HG02763 (cell line): ENCODE measurements around the gene MLANA.
A peak's percentile ranks its signal among the peaks of the same experiment; 100 is the strongest.

Experiments
- ATAC-seq: cut with Tn5 transposase; IDR thresholded peaks from one replicate; pipeline ENCODE4 v1.9.1; 2021; ENCODE audit warnings: mild to moderate bottlenecking, moderate library complexity; ENCODE audit not compliant: unreplicated experiment

The MLANA gene

GRCh38 chr9:5897851-5898250, 7.2 kb downstream of the MLANA start:
- ATAC-seq: no peak

- no peak for ATAC-seq
Measured at GRCh38 chr9:5899292-5899691, 8.6 kb downstream of the MLANA start.

- no peak for ATAC-seq
Measured at GRCh38 chr9:5900622-5901021, 9.9 kb downstream of the MLANA start.

DNA sequence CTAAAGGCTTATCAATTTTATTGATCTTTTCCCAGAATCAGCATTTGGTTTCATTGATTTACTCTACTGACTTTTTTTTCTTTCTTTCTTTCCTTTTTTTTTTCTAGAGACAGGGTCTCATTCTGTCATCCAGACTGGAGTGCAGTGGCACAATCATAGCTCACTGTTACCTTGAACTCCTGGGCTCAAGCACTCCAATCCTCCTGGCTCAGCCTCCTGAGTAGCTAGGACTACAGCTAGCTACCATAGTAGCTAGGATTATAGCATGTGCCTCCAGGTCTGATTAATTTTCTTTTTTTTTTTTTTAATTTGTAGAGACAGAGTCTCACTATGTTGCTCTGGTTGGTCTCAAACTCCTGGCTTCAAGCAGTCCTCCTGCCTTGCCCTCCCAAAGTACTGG, 11.7 kb downstream of the MLANA start:
- ATAC-seq: no peak

- ATAC-seq: no peak
Measured at GRCh38 chr9:5908918-5909317, 18.2 kb downstream of the MLANA start.

GRCh38 chr9:5909976-5910375, 19.3 kb downstream of the MLANA start:
- ATAC-seq: no peak

- ATAC-seq: no peak
Measured at GRCh38 chr9:5910413-5911057, 19.8 kb downstream of the MLANA start.

- no peak for ATAC-seq
Measured at GRCh38 chr9:5915438-5915837, 24.7 kb downstream of the MLANA start.

- ATAC-seq: no peak
Measured at GRCh38 chr9:5917273-5917672, 26.6 kb downstream of the MLANA start.

DNA sequence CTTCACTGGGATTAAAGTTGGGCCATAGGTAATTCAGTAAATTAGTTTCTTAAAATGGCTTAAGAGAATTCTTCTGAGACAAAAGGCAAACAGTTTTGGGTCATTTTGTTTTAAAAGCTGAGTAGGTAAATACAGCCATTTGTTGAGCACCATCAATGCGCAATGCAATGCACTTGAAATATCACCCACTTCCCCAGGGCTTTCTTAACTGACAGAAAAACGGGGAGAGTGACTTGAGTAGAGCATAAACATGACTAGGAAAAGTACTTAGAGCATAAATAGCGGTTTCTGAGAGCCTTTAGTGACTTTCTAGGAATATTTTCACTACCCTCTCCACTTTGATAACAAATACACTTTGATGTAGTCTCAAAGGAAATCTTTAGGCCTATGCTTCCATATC, 27.2 kb downstream of the MLANA start:
- ATAC-seq: no peak

DNA sequence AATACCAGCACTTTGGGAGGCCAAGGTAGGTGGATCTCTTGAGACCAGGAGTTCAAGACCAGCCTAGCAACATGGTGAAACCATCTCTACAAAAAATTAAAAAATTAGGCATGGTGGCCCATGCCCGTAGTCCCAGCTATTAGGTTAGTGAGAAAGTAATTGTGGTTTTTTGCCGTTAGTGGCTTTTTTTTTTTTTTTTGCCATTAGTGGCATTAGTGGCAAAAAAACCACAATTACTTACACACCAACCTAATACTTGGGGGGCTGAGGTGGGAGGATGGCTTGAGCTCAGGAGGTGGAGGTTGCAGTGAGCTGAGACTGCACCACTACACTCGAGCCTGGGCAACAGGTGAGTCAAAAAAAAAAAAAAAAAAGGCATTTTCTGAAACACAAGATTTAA, 27.8 kb downstream of the MLANA start:
- ATAC-seq: no peak

GRCh38 chr9:5920860-5921328, 30.2 kb downstream of the MLANA start:
- peak; percentile 87 for ATAC-seq

DNA sequence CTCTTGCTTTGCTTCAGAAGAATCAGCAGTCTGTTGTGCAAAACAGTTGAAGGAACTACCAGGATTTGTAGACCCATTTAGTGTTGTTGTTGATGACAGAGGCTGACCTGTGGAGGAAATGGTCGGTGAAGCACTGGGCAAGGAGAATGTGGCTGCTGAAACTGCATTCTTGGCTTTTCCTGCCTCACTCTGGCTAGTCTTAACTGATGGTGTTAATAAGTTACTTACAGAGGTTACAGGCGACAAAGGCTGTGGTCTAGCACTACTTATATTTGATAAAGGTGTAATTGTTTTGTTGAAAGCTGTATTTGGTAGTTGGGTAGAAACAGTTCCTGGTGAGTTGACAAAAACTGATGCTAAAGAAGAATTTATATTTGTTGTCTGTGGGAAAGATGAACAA, 31.5 kb downstream of the MLANA start:
- ATAC-seq: peak; percentile 31

DNA sequence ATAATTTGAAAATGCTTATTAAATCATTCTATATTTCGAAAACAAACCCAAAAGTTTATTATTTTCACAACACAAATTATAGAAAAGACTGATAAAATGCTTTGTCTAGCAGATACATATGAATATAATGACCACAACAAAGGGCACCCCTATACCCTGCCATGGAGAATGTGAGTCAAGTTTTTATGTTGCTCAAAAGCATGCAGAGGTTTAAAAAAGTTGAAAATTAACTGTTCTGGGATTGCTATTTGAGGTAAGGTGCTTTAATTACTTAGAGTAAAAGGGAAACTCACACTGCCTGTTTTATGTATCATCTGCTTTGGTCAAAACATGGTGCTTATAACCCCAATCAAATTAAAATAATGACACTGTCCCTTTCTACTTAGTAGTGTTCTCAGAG, 41.0 kb downstream of the MLANA start:
- no peak for ATAC-seq

GRCh38 chr9:5938449-5938848, 47.8 kb downstream of the MLANA start:
- ATAC-seq: no peak

- no peak for ATAC-seq
Measured at GRCh38 chr9:5939530-5939929, 48.8 kb downstream of the MLANA start.

DNA sequence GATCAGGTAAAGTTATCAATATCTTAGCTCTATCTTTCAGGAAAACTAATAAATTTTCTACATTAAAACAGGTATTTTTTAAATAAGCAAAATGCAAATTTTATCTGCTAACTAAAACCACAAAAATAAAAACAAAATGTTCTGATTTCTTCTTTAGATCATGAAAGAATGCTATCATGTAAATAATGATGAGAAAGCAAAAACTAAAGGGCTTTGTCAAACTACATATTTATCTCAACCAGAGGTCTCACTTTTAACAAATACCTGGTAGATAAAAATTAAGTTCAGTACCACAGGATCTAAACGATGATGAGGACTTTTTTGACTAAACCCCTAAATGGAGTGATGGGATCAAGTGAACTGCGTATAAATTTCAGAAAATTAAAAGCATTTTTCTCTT, 50.5 kb downstream of the MLANA start:
- ATAC-seq: no peak

GRCh38 chr9:5945112-5945511, 54.4 kb downstream of the MLANA start:
- ATAC-seq: no peak

- no peak for ATAC-seq
Measured at GRCh38 chr9:5947912-5948311, 57.2 kb downstream of the MLANA start.

DNA sequence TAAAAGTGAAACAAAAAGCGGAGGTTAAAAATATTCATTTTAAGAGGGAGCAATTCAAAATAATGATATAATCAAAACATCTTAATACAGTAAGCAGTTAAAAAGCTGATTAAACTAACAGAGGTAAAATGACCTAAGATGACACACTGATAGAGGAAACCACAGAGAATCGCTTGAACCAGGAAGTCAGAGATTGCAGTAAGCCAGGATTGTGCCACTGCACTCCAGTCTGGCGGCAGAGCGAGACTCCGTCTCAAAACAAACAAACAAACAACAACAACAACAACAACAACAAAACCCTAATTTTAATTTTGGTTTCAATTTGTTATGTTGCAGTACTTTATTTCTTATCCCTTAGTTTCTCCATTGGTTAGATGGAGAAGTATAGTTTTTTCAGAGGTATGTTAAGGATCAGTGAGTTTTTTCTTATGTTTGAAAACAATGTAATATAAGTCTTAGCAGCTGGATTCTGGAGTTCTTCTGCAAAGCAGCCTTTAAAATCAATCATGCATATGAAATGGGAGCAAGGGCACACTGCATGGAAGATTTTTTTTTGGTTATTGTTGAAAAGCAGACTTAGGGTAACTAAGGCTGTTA, 58.5 kb downstream of the MLANA start:
- ATAC-seq: peak; percentile 65

DNA sequence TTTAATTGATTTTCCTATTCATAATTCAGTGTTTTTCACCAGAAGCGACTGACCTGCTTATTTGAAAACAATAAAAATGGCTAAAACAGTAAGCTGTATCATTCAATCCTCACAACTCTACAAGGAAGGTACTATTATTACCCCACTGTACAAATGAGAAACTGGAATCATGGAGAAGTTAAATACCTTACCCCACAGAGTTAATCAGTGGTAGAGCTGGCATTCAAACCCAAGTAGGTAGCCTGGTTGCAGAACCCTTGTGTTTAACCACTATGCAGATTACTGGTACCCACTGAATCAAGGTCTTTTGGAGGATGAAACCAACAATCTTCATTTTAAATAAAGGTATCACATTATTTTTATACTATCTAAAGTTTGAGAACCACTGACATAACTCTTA, 59.6 kb downstream of the MLANA start:
- no peak for ATAC-seq

- no peak for ATAC-seq
Measured at GRCh38 chr9:5951686-5952211, 61.1 kb downstream of the MLANA start.
